ENCODE measurements around the gene POLA1. TPM values are rescaled to one million over a fixed set of nuclear protein-coding genes. Genes with fewer than 3 reads are reported as not detected.

The POLA1 gene
- total and polyA plus RNA-seq, 2 of the 4 experiments (the other 2 are of a cell fraction): 4.0 to 15.1 TPM

DNA sequence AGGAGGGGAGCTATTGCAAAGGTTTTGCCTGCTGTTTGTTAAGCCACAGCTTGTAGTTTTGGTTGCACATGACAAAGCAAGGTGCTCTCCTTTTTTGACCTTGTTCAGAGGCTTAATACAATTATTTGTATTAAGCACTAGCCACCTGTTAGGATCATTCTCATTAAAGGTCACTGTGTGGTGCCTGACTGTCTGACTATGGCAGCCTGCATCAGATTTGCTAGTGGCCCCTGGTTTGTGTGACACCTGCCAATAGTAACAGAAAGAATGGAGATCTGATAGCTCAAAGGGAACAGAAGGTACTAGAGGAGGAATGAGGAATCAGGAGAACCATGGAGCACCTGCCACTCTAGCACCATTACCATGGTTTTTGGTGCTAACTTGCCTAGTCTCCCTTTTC is 102.5 kb downstream of the POLA1 start:
- Histone ChIP-seq H3K23ac (ENCODE audit: low read depth, low read length) (no peak overlapping the region), H2BK15ac (ENCODE audit: low read depth, low read length) (no peak overlapping the region), H3K4ac (ENCODE audit: low read depth, low read length) (no peak overlapping the region), H2AK5ac (ENCODE audit: low read depth, low read length) (no peak overlapping the region), H3K79me1 (ENCODE audit: low read depth in 1 of 2, low read length in 2 of 2) (no peaks in the 10 kb centered on the region), H4K20me1 (ENCODE audit: insufficient read depth, low read length) (no peaks in the 10 kb centered on the region), H4K5ac (ENCODE audit: low read depth, low read length) (no peak overlapping the region), H3K4me2 (ENCODE audit: low read depth, low read length) (no peak overlapping the region), H2BK5ac (ENCODE audit: low read depth, low read length, poor library complexity, severe bottlenecking) (no peak overlapping the region), H3K9me1 (ENCODE audit: insufficient read depth, low read length) (no peaks in the 10 kb centered on the region), H2AFZ (replicated peaks; ENCODE audit: low read length, poor library complexity) (no peak overlapping the region), H4K91ac (ENCODE audit: insufficient read depth, low read depth, low read length) (no peak overlapping the region), H2BK20ac (ENCODE audit: low read depth, low read length) (no peak overlapping the region), H3K4me1 (ENCODE audit: control insufficient read depth, insufficient read depth, low read length) (no peaks in the 10 kb centered on the region), H3K14ac (replicated peaks; ENCODE audit: low read depth, low read length) (no peak overlapping the region), H3K9me3 (ENCODE audit: control insufficient read depth, insufficient read depth, low read length) (no peaks in the 10 kb centered on the region), H2AK9ac (replicated peaks; ENCODE audit: low read depth, low read length, poor library complexity) (no peak overlapping the region), H3K36me3 (ENCODE audit: control insufficient read depth, insufficient read depth, low read length) (no peaks in the 10 kb centered on the region), H2BK120ac (ENCODE audit: low read depth, low read length) (no peak overlapping the region), H4K8ac (ENCODE audit: low read depth in 2 of 2, low read length in 2 of 2) (no peak overlapping the region), H3K27ac (ENCODE audit: insufficient read depth, low read length) (no peak overlapping the region), H3K9ac (ENCODE audit: low read depth, low read length) (no peak overlapping the region), H3K18ac (ENCODE audit: low read depth, low read length) (no peak overlapping the region), H3K4me3 (ENCODE audit: insufficient read depth, low read depth, low read length) (no peak overlapping the region), H3K27me3 (ENCODE audit: control insufficient read depth, insufficient read depth, low read length) (no peaks in the 10 kb centered on the region), H3K56ac (ENCODE audit: extremely low read depth, insufficient read depth, low read length) (no peak overlapping the region)
- BruUV-seq (replicated peaks): no TSS peak
- DNase-seq (no peak), ATAC-seq (ENCODE audit: low read depth) (no peak)
- dilution Hi-C loops (cut with HindIII; ENCODE audit: low sequenced_read_pairs, unreplicated experiment): no loop called here
- TF ChIP-seq RCOR1 (IDR thresholded peaks at IDR 0.05; ENCODE audit: insufficient replicate concordance, low read length) (no peak), MAZ (IDR thresholded peaks at IDR 0.05; ENCODE audit: borderline replicate concordance, low read depth, low read length) (no peak), SMC3 (IDR thresholded peaks at IDR 0.05; ENCODE audit: low read depth, low read length) (no peak), CEBPB (IDR thresholded peaks at IDR 0.05; ENCODE audit: low read depth, low read length) (no peak), BHLHE40 (IDR thresholded peaks at IDR 0.05; ENCODE audit: low read depth, low read length) (no peak), FOS (IDR thresholded peaks at IDR 0.05; ENCODE audit: low read depth, low read length) (no peak), RAD21 (IDR thresholded peaks at IDR 0.05; ENCODE audit: low read length) (no peak), MAFK (IDR thresholded peaks at IDR 0.05; ENCODE audit: low read depth, low read length) (no peak), NFE2L2 (IDR thresholded peaks at IDR 0.05; ENCODE audit: low read depth, low read length) (no peak), POLR2A (IDR thresholded peaks at IDR 0.05; ENCODE audit: low read depth, low read length) (no peak), USF2 (IDR thresholded peaks at IDR 0.05; ENCODE audit: low read depth, low read length) (no peak), CHD1 (IDR thresholded peaks at IDR 0.05; ENCODE audit: low read depth, low read length) (no peak), RFX5 (IDR thresholded peaks at IDR 0.05; ENCODE audit: low read depth, low read length) (no peak)
- TF ChIP-seq, protein P1, sequence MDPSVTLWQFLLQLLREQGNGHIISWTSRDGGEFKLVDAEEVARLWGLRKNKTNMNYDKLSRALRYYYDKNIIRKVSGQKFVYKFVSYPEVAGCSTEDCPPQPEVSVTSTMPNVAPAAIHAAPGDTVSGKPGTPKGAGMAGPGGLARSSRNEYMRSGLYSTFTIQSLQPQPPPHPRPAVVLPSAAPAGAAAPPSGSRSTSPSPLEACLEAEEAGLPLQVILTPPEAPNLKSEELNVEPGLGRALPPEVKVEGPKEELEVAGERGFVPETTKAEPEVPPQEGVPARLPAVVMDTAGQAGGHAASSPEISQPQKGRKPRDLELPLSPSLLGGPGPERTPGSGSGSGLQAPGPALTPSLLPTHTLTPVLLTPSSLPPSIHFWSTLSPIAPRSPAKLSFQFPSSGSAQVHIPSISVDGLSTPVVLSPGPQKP (IDR thresholded peaks at IDR 0.05; ENCODE audit: borderline replicate concordance, low read depth, low read length): no peak
- ChIA-PET CTCF (no interaction called here), POLR2A (ENCODE audit: unreplicated experiment) (no interaction called here)
- in situ Hi-C loops (cut with MboI; ENCODE audit: low sequenced_read_pairs): no loop called here
- intact Hi-C loops (cut with micrococcal nuclease): no loop called here

Data from IMR-90 (cell line).